Stomach (tissue), 4 donors: Measurements from ENCODE around the gene NT5DC1.

Experiments used
- POLR2A ChIP-seq, 4 donors: fragments of 450-650 bp; IDR thresholded peaks; one replicate each; pipeline ENCODE4 v1.6.1; 2016; ENCODE audit warnings: antibody characterized with exemption in 4 of 4, control low read depth in 2 of 4, mild to moderate bottlenecking in 1 of 4, moderate library complexity in 1 of 4
- TF ChIP-seq, protein P1 (sequence below), 7 experiments: fragments of 450-650 bp in 4 of 7; fragments of 200-600 bp in 3 of 7; sonication (generic) in 3 of 7; IDR thresholded peaks; one replicate each; pipeline ENCODE4 v1.5.1; 2016 to 2019; ENCODE audit warnings: antibody characterized with exemption in 7 of 7, control low read depth in 2 of 7, mild to moderate bottlenecking in 1 of 7

DNA sequence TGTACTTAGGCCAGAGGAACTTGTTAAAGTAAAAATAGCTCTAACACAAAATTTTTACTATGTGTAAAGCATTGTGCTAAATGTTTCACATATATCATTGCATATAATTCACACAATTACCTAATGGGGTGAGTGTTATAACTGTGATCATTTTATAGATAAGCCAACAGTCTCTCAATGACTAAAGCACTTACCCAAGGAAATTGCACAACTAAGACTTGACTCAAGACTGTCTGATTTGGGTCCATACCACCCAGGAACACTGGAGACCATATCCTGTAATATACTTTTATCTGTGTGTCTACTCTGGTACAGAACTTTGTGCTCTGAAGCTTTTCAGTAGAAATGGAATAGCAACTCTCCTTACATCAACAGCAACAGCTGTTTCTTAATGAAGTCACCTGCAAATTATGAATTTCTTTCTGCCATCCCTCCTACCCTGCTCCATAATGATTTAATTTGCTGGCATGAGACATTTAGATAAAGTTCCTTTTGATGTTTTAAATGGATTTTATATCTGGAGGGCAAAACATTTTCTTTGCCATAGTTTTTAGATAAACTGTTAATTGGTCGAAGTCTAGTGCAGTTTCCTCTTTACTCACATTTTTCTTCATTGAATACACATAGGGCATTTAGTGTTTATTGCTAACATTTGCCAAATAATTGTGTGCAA is 105.7 kb downstream of the NT5DC1 start:
- TF ChIP-seq, protein P1, sequence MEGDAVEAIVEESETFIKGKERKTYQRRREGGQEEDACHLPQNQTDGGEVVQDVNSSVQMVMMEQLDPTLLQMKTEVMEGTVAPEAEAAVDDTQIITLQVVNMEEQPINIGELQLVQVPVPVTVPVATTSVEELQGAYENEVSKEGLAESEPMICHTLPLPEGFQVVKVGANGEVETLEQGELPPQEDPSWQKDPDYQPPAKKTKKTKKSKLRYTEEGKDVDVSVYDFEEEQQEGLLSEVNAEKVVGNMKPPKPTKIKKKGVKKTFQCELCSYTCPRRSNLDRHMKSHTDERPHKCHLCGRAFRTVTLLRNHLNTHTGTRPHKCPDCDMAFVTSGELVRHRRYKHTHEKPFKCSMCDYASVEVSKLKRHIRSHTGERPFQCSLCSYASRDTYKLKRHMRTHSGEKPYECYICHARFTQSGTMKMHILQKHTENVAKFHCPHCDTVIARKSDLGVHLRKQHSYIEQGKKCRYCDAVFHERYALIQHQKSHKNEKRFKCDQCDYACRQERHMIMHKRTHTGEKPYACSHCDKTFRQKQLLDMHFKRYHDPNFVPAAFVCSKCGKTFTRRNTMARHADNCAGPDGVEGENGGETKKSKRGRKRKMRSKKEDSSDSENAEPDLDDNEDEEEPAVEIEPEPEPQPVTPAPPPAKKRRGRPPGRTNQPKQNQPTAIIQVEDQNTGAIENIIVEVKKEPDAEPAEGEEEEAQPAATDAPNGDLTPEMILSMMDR (IDR thresholded peaks at IDR 0.05), result no peak
- TF ChIP-seq POLR2A (IDR thresholded peaks at IDR 0.05), result no peak
